Amygdala (tissue), 56 donors: ENCODE data around the gene BCAS3.

Experiments
- DNase-seq, 56 donors: peaks; one replicate each; lab custom pipeline; 2025; lab: John Stamatoyannopoulos, UW

Gene BCAS3

DNA sequence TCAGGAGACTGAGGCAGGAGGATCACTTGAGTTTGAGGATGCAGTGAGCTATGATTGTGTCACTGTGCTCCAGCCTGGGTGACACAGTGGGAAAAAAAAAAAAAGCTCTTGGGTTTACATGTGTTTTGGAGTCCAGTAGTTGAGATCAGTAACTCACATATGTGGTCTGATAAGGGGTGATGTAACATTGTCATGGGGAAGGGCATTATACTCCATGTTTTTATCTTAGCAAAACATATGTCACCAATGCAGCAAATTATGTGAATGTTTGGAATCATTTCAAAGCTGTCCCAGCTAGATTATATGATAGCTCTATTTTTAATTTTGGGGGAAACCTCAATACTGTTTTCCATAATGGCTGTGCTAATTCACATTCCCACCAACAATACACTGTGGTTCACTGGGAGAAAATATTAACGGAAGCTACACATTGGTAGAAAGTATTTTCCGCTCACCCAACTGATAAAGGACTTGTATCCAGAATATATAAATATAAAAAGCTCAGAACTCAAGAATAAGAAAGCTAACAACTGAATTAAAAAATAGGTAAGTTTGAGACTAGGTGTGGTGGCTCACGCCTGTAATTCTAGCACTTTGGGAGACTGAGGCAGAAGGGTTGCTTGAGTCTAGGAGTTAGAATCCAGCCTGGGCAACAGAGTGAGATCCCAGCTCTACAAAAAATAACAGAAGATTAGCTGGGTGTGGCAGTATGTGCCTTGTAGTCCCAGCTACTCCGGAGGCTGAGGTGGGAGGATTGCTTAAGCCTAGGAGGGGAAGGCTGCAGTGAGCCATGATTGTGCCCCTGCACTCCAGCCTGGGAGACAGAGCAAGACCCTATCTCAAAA, 497.9 kb downstream of the BCAS3 start:
- DNase-seq = no peak

DNA sequence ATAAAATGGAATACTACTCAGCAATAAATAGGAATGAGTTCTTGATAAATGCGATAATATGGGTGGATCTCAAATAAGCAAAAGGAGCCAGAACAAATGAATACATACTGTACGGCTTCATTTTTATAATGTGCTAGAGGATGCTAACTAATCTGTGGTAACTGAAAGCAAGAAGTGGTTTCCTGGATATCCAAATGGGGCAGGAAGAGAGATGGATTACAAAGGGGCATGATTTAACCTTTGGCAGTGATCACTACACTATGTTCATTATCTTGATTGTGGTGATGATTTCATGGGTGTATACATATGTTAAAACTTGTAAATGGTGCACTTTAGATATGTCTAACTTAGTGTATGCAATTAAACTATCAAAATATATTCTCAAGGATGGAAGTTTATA, 499.7 kb downstream of the BCAS3 start:
- no peak for DNase-seq

DNA sequence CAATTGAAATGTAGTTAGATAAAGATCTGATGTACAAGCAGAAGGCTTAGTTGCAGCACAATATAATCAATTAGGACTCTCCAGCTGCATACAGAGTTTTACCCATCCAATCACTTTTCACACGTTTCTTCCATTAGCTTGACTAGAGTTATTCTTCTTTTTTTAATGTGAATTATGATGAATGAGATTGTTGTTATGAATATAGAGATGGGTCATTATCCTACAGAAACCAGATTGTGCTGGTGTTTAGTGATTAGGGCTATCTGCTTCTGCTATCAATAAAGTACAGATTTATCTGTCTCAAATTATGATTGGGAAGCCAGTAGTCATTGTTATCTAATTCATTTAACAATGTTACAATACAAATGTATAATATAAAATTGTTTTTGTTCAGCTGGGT, 500.6 kb downstream of the BCAS3 start:
- no peak for DNase-seq

GRCh38 chr17:61179380-61179806, 501.7 kb downstream of the BCAS3 start:
- DNase-seq = peak in 3 of 56 donors; percentile 1 to 3 (median 1)

DNA sequence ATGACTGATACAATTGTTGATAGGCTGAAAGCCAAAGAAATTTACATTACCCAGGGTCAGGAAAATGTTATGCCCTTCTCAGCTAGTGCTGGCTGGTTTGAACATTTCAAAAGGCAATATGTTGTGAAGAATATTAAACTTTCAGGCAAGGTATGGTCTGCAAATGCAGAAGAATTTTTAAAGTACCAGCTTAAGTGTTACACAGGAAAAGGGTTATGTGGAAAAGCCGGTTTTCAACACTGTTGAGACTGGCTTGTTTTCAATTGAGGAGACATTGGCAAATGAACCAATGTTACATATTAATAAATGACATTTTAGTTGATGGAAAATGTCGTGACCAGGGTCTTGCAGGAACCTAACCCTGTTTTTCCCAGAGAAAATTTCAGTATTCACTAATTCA, 506.1 kb downstream of the BCAS3 start:
- no peak for DNase-seq

- DNase-seq = no peak
Measured at GRCh38 chr17:61185385-61185784, 507.7 kb downstream of the BCAS3 start.

- DNase-seq = no peak
Measured at GRCh38 chr17:61187038-61187437, 509.4 kb downstream of the BCAS3 start.

DNA sequence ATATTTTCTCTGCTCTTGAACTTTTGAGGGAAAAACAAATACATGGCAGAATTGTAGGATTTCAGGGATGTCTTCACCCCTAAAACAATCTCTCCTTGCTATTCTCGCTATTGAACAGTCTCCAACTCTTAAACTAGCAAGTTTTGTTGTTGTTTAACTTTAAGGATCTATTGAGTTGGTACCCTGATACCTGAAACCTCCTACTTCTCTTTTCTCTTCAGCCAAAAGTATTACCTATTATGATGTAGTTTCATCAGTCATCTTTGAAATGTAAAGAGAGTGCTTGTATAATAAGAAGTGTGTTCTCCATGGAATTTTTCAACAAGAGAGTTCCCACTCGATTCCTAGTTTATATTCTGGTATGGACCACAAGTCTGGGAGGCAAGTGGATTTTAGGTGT, 510.4 kb downstream of the BCAS3 start:
- DNase-seq = no peak

- DNase-seq = no peak
Measured at GRCh38 chr17:61189968-61190367, 512.3 kb downstream of the BCAS3 start.

GRCh38 chr17:61196302-61196704, 518.7 kb downstream of the BCAS3 start:
- no peak for DNase-seq

DNA sequence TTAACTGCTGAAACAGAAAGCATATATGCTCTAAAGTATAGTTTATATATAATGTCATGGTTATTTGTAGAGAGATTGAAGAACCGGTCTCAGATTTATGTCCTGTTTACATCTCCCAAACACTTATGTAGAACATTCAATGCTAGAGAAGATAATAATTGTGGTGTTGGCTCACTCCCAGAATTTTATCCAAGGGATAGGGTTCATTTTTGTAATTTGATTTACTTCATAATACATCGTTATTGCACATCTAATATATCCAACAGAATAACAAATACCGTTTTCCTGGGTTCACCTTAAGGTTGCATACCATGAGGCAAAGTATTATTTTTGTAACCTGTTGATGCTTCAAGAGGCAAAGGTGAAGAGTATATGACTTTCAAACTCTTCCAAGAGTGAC, 519.1 kb downstream of the BCAS3 start:
- DNase-seq = no peak

DNA sequence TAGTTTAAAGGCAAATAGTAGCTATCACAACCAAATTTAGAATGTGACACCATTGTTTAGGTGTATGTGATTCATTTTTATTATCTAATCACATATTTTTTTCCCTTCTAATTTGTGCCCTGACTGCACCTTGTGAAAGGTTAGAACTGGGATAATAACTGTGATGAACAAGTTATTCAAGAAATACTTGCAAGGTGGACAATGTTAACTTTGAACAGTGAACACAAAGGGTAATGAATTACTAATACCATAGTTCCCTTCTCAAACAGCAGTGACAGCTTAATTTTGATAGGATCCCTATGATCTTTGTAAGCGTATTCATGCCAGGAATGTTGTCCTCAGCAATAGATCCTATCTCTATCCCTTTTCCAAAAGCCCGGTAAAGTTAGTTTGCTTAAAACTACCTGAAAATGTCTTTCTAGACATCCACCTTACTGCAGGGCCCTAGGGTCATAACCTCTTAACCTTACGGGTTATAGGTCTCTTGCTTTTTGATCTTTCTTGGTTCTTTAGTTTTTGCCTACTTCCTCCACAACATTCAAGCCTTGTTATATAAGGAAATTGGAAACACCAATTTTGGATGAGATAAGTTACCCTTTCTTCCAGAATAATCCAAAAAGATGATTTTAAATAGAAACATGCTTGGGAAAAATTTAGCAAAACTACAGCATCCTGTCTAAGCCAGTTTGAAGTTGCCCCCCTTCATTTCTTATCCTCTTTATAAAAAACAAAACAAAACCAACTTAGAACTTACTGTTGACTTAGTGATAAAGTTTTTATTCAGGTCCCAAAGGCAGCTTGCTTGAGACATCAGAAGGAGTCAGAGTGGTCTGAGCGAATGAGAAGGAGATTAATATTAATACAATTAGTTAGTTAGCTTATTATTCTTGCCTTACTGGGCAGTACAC, 522.0 kb downstream of the BCAS3 start:
- no peak for DNase-seq

GRCh38 chr17:61200339-61200715, 522.7 kb downstream of the BCAS3 start:
- no peak for DNase-seq

DNA sequence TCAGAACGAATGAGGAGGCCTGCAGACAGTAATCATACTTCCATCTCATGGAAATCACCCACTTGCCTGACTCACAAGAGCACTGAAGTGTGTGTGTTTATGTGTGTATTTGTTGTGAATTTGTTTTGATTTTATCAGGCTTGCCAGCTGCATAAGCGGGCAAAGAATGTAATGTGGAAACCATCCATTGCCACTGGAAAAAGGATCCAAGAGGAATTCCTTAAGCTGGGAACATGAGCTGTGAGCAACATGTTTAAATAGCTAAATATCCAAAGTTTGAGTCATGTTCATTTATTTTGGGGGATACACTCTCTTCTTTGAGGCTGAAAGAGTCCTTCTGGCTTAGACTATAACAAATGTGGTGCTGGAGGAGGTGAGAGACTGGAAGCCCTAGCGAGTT, 523.6 kb downstream of the BCAS3 start:
- no peak for DNase-seq

GRCh38 chr17:61202564-61202963, 524.9 kb downstream of the BCAS3 start:
- DNase-seq = no peak

DNA sequence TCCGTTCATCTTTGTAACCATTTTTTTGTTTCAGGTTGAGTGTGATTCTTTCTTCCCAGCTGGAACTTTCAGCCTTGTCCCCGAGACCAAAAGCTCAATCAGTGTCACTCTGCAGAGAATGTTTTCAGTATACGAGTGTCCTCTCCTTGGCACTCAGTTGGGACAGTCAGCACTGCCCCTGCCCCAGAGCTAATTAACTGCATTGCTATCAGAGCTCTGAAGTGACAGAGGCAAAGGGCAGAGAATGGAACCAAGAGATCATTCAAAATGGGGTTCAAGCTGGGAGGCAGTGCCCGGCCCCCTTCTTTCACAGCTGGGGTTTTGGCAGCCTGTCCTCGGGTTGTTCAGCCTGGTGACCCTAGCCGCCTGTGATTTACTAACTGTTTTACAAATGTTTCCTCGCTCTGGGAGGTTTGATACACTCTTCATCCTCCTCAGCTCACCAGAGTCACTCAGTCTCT, 526.0 kb downstream of the BCAS3 start:
- DNase-seq = no peak

DNA sequence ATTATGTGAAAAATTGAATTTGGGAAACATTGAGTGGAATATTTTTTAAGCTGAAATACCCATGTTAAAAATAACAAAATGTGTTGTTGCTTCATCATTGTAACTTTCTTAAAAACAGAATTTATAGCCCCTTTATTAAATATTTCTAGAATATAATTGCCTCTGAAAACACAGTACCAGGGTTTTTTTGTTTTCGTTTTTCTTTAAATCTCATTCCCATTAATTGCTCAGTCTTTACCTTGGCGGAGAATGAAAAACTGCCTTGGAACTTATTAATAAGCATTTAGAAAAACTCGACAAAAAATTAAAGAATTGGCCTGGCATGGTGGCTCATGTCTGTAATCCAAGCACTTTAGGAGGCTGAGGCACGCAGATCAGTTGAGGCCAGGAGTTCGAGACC, 526.8 kb downstream of the BCAS3 start:
- no peak for DNase-seq

- DNase-seq = no peak
Measured at GRCh38 chr17:61205401-61205800, 527.8 kb downstream of the BCAS3 start.

GRCh38 chr17:61205931-61206330, 528.3 kb downstream of the BCAS3 start:
- no peak for DNase-seq

DNA sequence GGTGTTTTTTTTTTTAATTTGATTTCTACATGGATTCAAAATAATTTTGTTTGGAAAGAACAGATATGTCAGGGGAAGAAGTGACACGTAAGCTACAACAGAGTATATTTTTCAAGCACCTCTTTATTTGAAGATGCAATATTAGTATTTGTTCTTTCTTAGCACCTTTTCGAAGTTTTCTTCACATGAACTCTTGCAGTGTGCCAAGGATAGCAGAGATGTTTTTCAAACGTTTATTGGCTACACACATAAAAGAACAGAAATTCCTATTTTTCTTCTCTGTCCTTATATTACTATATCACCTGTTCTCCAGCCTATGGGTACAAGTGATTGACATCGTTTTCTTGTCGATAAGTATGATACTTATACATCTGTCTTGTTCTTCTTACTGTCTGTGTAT, 529.3 kb downstream of the BCAS3 start:
- no peak for DNase-seq

GRCh38 chr17:61208301-61209105, 530.9 kb downstream of the BCAS3 start:
- DNase-seq = peak in 2 of 56 donors; percentile 3 to 7
